Colonic mucosa (tissue), 4 donors: ENCODE results near the gene PMPCA. TPM values are rescaled to one million over a fixed set of nuclear protein-coding genes. Genes with fewer than 3 reads are reported as not detected.

ENCODE experiments used
- DNase-seq: peaks from one replicate; pipeline ENCODE4 v3.0.0-alpha.2; 2020
- H3K27ac ChIP-seq: fragments of 200-600 bp; one replicate; pipeline ENCODE4 v1.8.0; 2021
- H3K27me3 ChIP-seq: fragments of 200-600 bp; one replicate; pipeline ENCODE4 v1.8.0; 2021
- H3K36me3 ChIP-seq: fragments of 200-600 bp; one replicate; pipeline ENCODE4 v1.8.0; 2021
- H3K4me1 ChIP-seq: fragments of 200-600 bp; one replicate; pipeline ENCODE4 v1.8.0; 2021; ENCODE audit warnings: mild to moderate bottlenecking
- H3K4me3 ChIP-seq: fragments of 200-600 bp; one replicate; pipeline ENCODE4 v1.8.0; 2021
- H3K9ac ChIP-seq, 2 donors: one replicate each; pipeline ENCODE4 v1.7.0; 2013; ENCODE audit warnings: control low read depth in 2 of 2, low read depth in 2 of 2, low read length in 2 of 2
- H3K9me3 ChIP-seq: fragments of 200-600 bp; one replicate; pipeline ENCODE4 v1.8.0; 2021
- intact Hi-C: fragments of 100-400 bp; cut with DNase I; formaldehyde crosslinking; loops from one replicate; pipeline ENCODE4 v1.14.1; 2022
- total RNA-seq, 2 donors: library from RNA; stranded (reverse); fragmentation: NEBNext Ultra II Directional in 1 of 2; extraction: Animal tissue kit (Norgen Biotek cat#: 25700) in 1 of 2; gene quantifications; one replicate each; pipeline ENCODE4 v1.2.1, GENCODE V29; 2021
- TF ChIP-seq, protein P1 (sequence below): fragments of 200-600 bp; IDR thresholded peaks from one replicate; pipeline ENCODE4 v1.8.0; 2022; ENCODE audit warnings: antibody characterized with exemption, mild to moderate bottlenecking
- donor health status: healthy.
- donor health status: DM: no; HTN: no; CAD: no.
- donor health status: DM: no; HTN: no; CAD: no.

PMPCA gene
- total RNA-seq, 2 donors from 2014 or later, result 56.1 to 60.9 TPM

DNA sequence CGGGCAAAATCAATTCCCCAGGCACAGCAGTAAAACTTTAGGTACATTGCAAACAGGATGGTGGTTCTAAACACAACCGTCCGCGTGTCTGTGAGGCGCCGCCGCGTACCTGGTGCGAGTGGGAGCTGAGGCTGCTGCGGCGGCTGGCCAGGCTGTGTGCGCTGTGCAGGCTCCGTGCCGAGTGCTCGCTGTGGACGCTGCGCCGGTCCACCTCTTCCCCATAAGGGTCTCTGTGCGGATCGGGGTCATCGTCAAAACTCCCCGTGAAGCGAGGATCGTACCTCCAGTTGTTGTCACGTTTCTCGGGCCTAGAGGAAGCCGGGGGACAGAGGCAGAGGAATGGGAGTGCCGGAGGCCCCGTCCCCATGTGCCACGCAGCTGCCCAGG lies 55.7 kb downstream of the PMPCA start:
- DNase-seq, result no peak
- no peaks in the 10 kb centered on the region for H3K4me1 ChIP-seq
- H3K4me3 ChIP-seq, result no peak overlapping the region
- no peaks in the 10 kb centered on the region for H3K9me3 ChIP-seq
- no peak overlapping the region for H3K27ac ChIP-seq
- peaks cover 51% of the 10 kb centered on the region for H3K36me3 ChIP-seq
- TF ChIP-seq, protein P1, sequence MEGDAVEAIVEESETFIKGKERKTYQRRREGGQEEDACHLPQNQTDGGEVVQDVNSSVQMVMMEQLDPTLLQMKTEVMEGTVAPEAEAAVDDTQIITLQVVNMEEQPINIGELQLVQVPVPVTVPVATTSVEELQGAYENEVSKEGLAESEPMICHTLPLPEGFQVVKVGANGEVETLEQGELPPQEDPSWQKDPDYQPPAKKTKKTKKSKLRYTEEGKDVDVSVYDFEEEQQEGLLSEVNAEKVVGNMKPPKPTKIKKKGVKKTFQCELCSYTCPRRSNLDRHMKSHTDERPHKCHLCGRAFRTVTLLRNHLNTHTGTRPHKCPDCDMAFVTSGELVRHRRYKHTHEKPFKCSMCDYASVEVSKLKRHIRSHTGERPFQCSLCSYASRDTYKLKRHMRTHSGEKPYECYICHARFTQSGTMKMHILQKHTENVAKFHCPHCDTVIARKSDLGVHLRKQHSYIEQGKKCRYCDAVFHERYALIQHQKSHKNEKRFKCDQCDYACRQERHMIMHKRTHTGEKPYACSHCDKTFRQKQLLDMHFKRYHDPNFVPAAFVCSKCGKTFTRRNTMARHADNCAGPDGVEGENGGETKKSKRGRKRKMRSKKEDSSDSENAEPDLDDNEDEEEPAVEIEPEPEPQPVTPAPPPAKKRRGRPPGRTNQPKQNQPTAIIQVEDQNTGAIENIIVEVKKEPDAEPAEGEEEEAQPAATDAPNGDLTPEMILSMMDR, result no peak
- H3K27me3 ChIP-seq, result no peaks in the 10 kb centered on the region
- intact Hi-C loops, result no loop called here
- no peak overlapping the region for H3K9ac ChIP-seq

DNA sequence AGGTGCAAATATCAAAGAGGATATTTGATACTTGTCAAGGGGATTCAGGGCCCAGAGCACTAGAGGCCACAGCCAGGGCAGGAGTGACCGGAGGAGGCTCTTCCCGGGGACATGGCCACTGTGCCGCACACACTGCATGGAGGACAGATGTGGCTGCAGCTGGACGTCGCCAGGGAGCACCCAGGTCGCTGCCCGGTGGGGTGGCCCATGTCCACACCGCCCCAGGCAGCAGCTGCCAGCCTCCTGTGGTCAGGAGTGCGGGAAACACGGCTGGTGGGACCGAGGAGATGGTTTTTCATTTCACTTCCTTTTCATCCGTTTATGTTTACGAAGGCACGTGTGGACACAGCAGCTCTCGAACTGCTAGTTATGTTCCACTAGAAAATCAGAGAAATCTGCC lies 57.3 kb downstream of the PMPCA start:
- Histone ChIP-seq H3K27ac (no peak overlapping the region), H3K9ac (no peak overlapping the region), H3K4me3 (no peak overlapping the region), H3K9me3 (no peaks in the 10 kb centered on the region), H3K4me1 (no peaks in the 10 kb centered on the region), H3K27me3 (no peaks in the 10 kb centered on the region), H3K36me3 (peaks cover 44% of the 10 kb centered on the region)
- DNase-seq, result no peak
- intact Hi-C loops, result no loop called here
- TF ChIP-seq, protein P1, result no peak

GRCh38 chr9:136470356-136470755 lies 59.9 kb downstream of the PMPCA start:
- no peak for DNase-seq
- intact Hi-C loops, result no loop called here
- Histone ChIP-seq H3K36me3 (peaks cover 47% of the 10 kb centered on the region), H3K27ac (no peak overlapping the region), H3K4me3 (no peak overlapping the region), H3K27me3 (no peaks in the 10 kb centered on the region), H3K4me1 (no peaks in the 10 kb centered on the region), H3K9me3 (no peaks in the 10 kb centered on the region), H3K9ac (no peak overlapping the region)
- TF ChIP-seq, protein P1, result no peak

GRCh38 chr9:136470792-136471469 lies 60.5 kb downstream of the PMPCA start:
- Histone ChIP-seq H3K27ac (no peak overlapping the region), H3K27me3 (no peaks in the 10 kb centered on the region)
- no peak for DNase-seq

GRCh38 chr9:136471802-136472487 lies 61.5 kb downstream of the PMPCA start:
- Histone ChIP-seq H3K4me3 (no peak overlapping the region), H3K9ac (no peak overlapping the region), H3K9me3 (no peaks in the 10 kb centered on the region), H3K27me3 (no peaks in the 10 kb centered on the region), H3K27ac (no peak overlapping the region), H3K4me1 (no peaks in the 10 kb centered on the region), H3K36me3 (peaks cover 42% of the 10 kb centered on the region)
- intact Hi-C loops, result no loop called here
- TF ChIP-seq, protein P1, result no peak
- DNase-seq, result no peak

More at GRCh38 chr9:136470792-136471469, 60.5 kb downstream of the PMPCA start:
- TF ChIP-seq, protein P1, result no peak
- H3K4me3 ChIP-seq, result no peak overlapping the region
- peaks cover 47% of the 10 kb centered on the region for H3K36me3 ChIP-seq
- H3K4me1 ChIP-seq, result no peaks in the 10 kb centered on the region
- H3K9ac ChIP-seq, result no peak overlapping the region
- intact Hi-C loops, result no loop called here
- H3K9me3 ChIP-seq, result no peaks in the 10 kb centered on the region
